HG02759 (cell line): ENCODE results near the gene TTC38.
A peak's percentile ranks its signal among the peaks of the same experiment; 100 is the strongest.
"Not testable (repeated sequence)": the region's sequence is repeated elsewhere in the genome, so short reads cannot be mapped to it uniquely, and the experiment has no call there.

Source experiments
- ATAC-seq: cut with Tn5 transposase; IDR thresholded peaks from one replicate; pipeline ENCODE4 v1.9.1; 2021; ENCODE audit warnings: mild to moderate bottlenecking, moderate library complexity; ENCODE audit not compliant: unreplicated experiment

The TTC38 gene

GRCh38 chr22:46295277-46295971, 27.6 kb downstream of the TTC38 start:
- ATAC-seq, result no peak

DNA sequence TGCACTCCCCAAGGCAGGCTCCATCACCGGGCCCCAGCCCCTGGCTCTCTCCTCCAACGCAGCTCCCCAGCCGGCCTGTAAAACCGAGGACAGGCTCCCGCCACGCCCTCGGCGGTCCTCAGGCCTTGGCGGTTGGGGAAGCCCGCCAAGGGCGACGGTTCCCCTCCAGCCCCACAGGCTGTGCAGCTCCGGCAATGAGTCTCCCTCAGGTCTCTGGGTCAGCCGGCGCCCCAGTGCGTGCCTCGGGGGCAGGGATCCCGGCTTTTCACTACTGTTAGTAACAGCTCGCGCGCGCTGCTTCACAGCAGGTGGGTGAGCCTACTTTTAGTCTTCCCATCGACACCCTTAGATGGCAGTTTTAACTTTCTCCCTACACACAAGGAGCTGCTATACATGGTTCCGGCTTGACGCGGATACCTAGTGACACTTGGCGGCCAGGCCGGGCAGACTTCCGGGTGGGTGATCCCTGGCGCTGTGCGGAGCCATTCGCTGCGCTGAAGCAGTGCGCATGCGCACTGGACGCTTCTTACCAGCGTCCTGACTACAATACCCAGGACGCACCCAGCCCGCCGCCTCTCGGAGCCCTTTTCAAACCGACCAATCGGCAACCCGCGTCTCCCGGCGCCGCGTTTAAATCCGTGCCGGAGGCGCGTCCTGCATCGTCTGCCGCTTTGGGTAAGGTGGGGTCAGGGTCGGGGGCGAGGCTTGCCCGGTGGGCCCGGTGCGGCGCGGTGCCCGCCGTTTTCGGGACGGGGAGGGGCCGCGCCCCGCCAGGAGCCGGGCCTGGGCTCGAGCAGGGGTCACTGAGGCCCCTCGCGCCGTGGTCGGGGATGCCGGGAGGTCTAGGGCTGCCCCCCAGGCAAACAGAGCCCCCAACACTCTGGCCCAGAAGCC, 28.7 kb downstream of the TTC38 start, which contains the start of gene GTSE1:
GTSE1 (plus strand) TSS at position 614 of the 894 bp plus-strand sequence. CDS start 531 bp downstream, outside the sequence.
- peak; percentile 97 for ATAC-seq

DNA sequence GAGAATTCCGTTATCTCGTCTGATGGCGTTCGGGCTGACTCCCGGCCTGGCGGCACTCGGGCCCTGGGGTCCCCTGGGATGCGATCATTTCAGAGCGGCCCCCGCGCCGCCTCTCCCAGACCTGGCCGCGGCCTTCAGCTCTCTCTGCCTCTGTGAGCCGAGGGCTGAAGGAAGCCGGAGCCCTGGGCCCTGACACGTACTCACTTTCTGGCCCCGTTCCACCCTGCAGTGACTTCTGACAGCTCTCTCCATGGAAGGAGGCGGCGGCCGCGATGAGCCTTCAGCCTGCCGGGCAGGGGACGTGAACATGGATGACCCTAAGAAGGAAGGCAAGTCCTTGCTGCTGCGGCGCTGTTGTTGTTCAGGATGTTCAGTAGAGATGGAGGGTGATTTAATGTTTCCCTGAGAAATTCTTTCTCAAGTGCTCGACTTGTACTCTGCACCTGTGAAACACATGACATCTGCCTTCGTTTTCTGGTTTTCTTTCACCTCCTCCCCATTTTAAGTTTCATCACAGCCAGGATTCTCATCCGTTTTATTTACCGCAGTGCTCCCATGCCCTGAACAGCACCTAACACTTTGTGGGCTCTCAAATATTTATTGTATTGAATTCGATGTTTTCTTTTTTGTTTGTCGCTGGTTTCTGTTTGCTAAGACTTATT, 29.5 kb downstream of the TTC38 start:
- ATAC-seq, result peak; percentile 12

GRCh38 chr22:46299101-46299500, 31.3 kb downstream of the TTC38 start:
- ATAC-seq, result no peak

GRCh38 chr22:46300491-46300890, 32.7 kb downstream of the TTC38 start:
- ATAC-seq, result no peak

GRCh38 chr22:46303347-46303965, 35.6 kb downstream of the TTC38 start:
- ATAC-seq, result no peak

- no peak for ATAC-seq
These were observed 40.6 kb downstream of the TTC38 start for GRCh38 chr22:46308283-46308988.

DNA sequence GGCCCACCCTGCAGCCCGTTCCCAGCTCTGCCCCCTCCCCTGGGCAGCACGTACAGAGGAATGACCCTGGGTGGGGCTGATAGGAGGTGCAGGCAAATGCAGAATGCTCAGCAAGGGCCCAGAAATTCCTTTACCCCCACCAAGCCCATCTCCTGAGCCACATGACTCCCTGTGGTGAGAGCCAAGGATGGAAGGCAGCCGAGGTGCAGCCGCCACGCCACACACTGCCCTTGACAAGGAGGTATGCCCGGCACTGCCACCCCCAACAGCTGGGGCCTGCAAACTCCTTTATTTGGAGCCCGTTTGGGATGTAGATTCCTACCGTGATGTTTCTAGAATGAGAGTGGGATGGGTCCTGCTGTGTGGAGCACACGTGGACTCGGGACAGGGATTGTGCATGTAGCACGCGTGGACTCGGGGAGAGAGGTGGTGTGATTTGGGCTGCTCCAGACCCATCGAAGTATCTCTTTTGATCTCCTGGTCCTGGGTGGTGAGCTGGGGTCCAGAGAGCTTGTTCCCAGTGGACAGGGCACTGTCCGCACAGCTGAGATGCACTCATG, 41.8 kb downstream of the TTC38 start:
- no peak for ATAC-seq

DNA sequence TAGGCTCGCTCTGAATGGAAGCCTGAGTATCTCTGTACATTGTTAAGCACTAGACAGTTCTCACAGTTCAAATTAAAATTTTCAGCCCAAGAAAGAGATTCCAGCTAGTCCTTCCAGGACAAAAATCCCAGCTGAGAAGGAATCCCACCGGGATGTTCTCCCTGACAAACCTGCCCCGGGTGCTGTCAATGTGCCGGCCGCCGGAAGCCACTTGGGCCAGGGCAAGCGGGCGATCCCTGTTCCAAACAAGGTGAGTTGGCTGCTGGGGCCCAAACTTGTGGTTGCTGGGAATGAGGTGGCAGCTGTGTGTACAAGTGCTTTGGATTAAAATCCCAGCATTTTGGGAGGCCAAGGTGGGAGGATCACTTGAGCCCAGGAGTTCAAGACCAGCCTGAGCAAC, 44.2 kb downstream of the TTC38 start:
- no peak for ATAC-seq

GRCh38 chr22:46312848-46313247, 45.0 kb downstream of the TTC38 start:
- not testable (repeated sequence) for ATAC-seq

GRCh38 chr22:46315976-46316375, 48.2 kb downstream of the TTC38 start:
- ATAC-seq, result no peak

DNA sequence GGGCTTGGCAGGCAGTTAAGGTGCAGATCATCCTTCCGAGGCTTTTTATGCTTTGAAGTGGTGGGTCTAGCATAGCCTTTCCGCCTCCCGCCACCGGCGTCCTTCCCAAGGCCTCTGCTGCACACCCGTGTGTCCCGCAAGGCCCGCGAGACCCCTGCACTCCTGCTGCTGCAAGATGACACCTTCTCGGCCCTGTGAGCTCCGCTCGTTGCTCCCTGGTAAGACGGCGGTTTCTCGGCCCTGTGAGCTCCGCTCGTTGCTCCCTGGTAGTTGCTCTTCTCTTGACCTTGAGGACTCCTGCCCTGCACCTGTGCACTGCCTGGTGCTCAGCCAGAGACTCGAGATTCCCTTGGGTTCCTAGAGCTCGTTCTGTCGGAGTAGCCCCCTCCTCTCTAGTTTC, 49.8 kb downstream of the TTC38 start:
- no peak for ATAC-seq

DNA sequence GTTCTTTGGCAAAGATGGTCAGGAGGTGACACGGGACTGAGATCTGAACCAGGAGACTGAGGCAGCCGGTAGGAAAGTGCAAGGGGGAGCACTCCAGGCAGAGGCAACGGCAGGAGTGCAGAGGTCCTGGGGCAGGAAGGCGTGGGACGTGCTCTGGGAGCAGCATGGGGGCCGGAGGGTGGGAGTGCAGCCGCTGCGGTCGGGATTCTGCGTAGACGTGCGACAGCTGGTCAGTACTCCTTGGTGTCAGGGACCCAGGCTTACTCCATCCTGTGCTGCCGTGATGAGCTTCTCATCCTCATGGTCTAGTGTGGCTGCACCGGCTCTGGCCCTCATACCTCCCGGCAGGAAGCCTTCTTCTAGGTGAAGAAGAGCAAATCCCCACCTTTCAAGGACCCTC, 50.8 kb downstream of the TTC38 start:
- ATAC-seq, result no peak

- ATAC-seq, result no peak
These were observed 51.5 kb downstream of the TTC38 start for GRCh38 chr22:46319319-46319718.

DNA sequence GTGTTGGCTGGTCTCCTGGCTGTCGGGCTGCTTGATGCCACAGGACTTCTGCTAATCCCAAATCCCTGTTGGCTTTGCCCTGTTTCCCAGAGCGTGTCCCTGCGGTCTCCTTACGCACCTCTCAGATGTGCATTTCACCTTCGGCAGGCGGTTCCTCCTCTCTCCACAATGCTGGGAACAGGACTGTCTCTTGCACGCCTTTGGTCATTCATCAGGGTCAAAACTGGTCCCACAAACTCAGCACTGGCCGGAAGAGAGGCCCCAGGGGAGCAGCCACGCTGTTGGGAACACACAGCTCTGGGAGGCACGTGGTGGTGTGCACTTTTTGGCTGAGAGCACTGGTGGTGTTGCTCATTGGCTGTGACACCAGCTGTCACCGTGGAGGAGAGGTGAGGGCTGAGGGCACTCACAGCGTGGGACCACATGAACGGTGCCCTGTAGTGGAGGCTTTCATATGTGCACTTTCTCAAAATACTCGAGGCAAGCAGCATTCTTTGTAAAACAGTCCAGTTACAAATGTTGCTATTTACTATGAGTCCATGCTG, 52.4 kb downstream of the TTC38 start:
- ATAC-seq, result no peak

DNA sequence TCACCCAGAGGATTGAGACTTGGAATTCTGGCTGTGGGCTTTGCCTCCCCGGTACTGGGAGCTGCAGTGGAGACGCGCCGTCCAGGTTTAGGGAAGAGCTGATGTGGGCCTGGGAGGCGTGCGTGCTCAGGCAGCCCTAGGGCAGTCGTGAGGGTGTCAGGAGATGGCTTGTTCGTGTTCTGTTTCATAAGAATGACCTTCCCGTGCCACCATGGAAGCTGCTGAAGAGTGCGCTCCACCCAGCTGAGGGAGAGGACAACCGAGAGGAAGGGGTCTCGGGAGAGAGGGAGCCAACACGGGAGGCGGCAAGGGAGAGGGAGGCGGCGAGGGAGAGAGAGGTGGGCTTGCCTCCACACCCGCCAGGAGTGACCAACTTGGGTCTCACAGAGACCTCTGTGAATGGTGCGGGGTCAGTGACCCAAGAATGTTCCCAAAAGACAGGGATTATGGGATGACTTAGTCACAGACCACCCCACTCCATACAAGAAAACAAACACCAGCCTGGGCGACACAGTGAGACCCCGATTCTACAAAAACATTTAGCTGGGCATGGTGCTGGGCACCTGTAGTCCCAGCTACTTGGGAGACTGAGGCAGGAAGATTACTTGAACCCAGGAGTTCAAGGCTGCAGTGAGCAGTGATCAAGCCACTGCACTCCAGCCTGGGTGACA, 53.0 kb downstream of the TTC38 start:
- no peak for ATAC-seq

GRCh38 chr22:46322711-46323110, 54.9 kb downstream of the TTC38 start:
- ATAC-seq, result no peak

DNA sequence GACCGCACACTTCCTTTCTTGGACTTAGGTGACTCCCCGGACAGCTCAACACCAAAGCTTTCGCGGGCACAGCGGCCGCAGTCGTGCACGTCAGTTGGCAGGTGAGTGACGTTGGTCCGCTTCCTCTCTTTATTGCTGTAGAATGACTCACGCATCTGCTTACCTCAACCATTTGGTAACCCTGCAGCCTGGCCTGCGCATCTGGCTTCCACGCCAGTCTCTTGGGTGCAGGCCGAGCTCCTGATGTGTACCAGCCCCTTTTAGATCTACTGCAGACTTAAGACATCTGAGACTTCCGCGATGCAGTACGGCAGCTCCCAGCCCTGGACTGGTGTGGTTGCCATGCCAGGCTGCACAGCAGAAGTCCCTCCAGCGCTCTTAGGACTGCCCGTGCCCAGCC, 55.4 kb downstream of the TTC38 start:
- ATAC-seq, result no peak

DNA sequence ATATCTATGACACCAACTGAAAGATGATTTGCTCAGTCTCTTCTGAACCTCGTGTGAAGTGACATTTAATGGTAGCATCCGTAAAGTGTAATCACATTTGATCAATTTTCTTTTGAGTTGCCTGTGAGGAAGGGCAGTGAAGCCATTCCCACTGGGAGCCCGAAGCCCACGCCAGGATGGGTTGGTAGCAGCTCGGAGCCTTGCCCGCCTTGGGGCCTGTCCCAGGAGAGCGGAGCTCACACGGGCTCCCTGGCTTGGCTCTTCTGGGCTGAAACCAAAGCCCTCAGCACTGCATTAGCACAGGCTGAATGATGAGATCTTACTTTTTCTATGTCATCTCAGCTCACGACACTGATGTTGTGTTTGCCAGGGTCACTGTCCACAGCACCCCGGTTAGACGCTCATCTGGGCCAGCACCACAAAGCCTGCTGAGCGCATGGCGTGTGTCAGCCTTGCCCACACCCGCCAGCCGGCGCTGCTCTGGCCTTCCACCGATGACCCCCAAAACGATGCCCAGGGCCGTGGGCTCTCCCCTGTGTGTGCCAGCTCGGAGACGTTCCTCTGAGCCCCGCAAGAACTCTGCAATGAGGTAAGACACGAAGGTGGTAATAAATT, 58.4 kb downstream of the TTC38 start:
- no peak for ATAC-seq
